NCI-H2107 (cell line): ENCODE measurements around the gene DOC2B.

Experiments used
- DNase-seq: peaks from one replicate; lab custom pipeline; 2025; lab: John Stamatoyannopoulos, UW

DOC2B gene

GRCh38 chr17:162689-163088 lies 18.8 kb downstream of the DOC2B start:
- no peak for DNase-seq

GRCh38 chr17:161481-161880 lies 20.0 kb downstream of the DOC2B start:
- DNase-seq: no peak

- no peak for DNase-seq
Measured at GRCh38 chr17:160336-160735, 21.1 kb downstream of the DOC2B start.

GRCh38 chr17:159609-160008 lies 21.8 kb downstream of the DOC2B start:
- no peak for DNase-seq

GRCh38 chr17:158379-158778 lies 23.1 kb downstream of the DOC2B start:
- no peak for DNase-seq

- no peak for DNase-seq
Measured at GRCh38 chr17:157901-158300, 23.5 kb downstream of the DOC2B start.

GRCh38 chr17:156946-157345 lies 24.5 kb downstream of the DOC2B start:
- no peak for DNase-seq

GRCh38 chr17:156094-156621 lies 25.3 kb downstream of the DOC2B start:
- DNase-seq: no peak

GRCh38 chr17:155576-155975 lies 25.9 kb downstream of the DOC2B start:
- DNase-seq: no peak

GRCh38 chr17:153851-154250 lies 27.6 kb downstream of the DOC2B start:
- no peak for DNase-seq

- no peak for DNase-seq
Measured at GRCh38 chr17:152860-153420, 28.5 kb downstream of the DOC2B start.

GRCh38 chr17:151886-152859 lies 29.3 kb downstream of the DOC2B start:
- DNase-seq: no peak

GRCh38 chr17:151004-151403 lies 30.4 kb downstream of the DOC2B start:
- DNase-seq: no peak

GRCh38 chr17:149897-150584 lies 31.4 kb downstream of the DOC2B start:
- DNase-seq: no peak

- DNase-seq: no peak
Measured at GRCh38 chr17:149231-149630, 32.2 kb downstream of the DOC2B start.

- no peak for DNase-seq
Measured at GRCh38 chr17:148757-149156, 32.7 kb downstream of the DOC2B start.

GRCh38 chr17:147796-148740 lies 33.4 kb downstream of the DOC2B start:
- no peak for DNase-seq

- DNase-seq: no peak
Measured at GRCh38 chr17:146983-147761, 34.3 kb downstream of the DOC2B start.

- DNase-seq: no peak
Measured at GRCh38 chr17:146546-146945, 34.9 kb downstream of the DOC2B start.

- DNase-seq: no peak
Measured at GRCh38 chr17:145671-146541, 35.5 kb downstream of the DOC2B start.
